GM23338 (cell line): Measurements from ENCODE around the gene RALGPS1. TPM values are rescaled to one million over a fixed set of nuclear protein-coding genes. Genes with fewer than 3 reads are reported as not detected.

Experiments
- ATAC-seq: fragments of 200-7000 bp; cut with Tn5 transposase; 3 replicates; pipeline ENCODE4 v1.9.1; 2020
- DNase-seq: peaks from one replicate; pipeline ENCODE4 v3.0.0-alpha.2; 2015; ENCODE audit warnings: low spot score
- H2AFZ ChIP-seq: fragments of 200-600 bp; sonication (generic); 2 replicates; pipeline ENCODE4 v1.8.0; 2016; ENCODE audit warnings: antibody characterized with exemption, mild to moderate bottlenecking, moderate library complexity
- H3F3A ChIP-seq: fragments of 200-600 bp; sonication (generic); replicated peaks from 2 replicates; pipeline ENCODE4 v1.8.0; 2017; ENCODE audit warnings: antibody characterized with exemption, mixed run types, low read depth
- H3K27ac ChIP-seq: fragments of 200-600 bp; sonication (generic); 2 replicates; pipeline ENCODE4 v1.6.1; 2016; ENCODE audit warnings: low read depth
- H3K27me3 ChIP-seq: fragments of 200-600 bp; sonication (generic); 2 replicates; pipeline ENCODE4 v1.8.0; 2016; ENCODE audit warnings: mild to moderate bottlenecking, mixed run types, moderate library complexity; ENCODE audit not compliant: insufficient read depth
- H3K36me3 ChIP-seq: fragments of 200-600 bp; sonication (generic); 2 replicates; pipeline ENCODE4 v1.8.0; 2016; ENCODE audit warnings: mild to moderate bottlenecking; ENCODE audit not compliant: insufficient read depth
- H3K4me1 ChIP-seq: fragments of 200-600 bp; sonication (generic); 2 replicates; pipeline ENCODE4 v1.8.0; 2016; ENCODE audit warnings: mild to moderate bottlenecking, moderate library complexity; ENCODE audit not compliant: insufficient read depth
- H3K4me2 ChIP-seq: fragments of 200-600 bp; sonication (generic); 2 replicates; pipeline ENCODE4 v1.7.1; 2017; ENCODE audit warnings: mixed run types
- H3K4me3 ChIP-seq: fragments of 200-600 bp; sonication (generic); 2 replicates; pipeline ENCODE4 v1.6.1; 2016; ENCODE audit warnings: mixed run types
- H3K79me2 ChIP-seq: fragments of 200-600 bp; sonication (generic); replicated peaks from 2 replicates; pipeline ENCODE4 v1.8.0; 2017; ENCODE audit warnings: mild to moderate bottlenecking; ENCODE audit not compliant: insufficient read depth
- H3K9me2 ChIP-seq: fragments of 200-600 bp; sonication (generic); 2 replicates; pipeline ENCODE4 v1.8.0; 2017; ENCODE audit not compliant: insufficient read depth
- H4K20me1 ChIP-seq: fragments of 200-600 bp; sonication (generic); replicated peaks from 2 replicates; pipeline ENCODE4 v1.8.0; 2017; ENCODE audit warnings: mild to moderate bottlenecking; ENCODE audit not compliant: insufficient read depth
- H3K27ac Mint-ChIP-seq: 2 replicates; pipeline ENCODE4 v1.8.0; 2020; ENCODE audit warnings: inconsistent platforms, mild to moderate bottlenecking, moderate library complexity, mixed read lengths
- H3K27me3 Mint-ChIP-seq: 3 replicates; pipeline ENCODE4 v1.8.0; 2022; ENCODE audit warnings: low read depth, mild to moderate bottlenecking, moderate library complexity, mixed read lengths, inconsistent platforms; ENCODE audit not compliant: insufficient read depth, poor library complexity
- H3K36me3 Mint-ChIP-seq: 3 replicates; pipeline ENCODE4 v1.8.0; 2021; ENCODE audit warnings: low read depth, mild to moderate bottlenecking, inconsistent platforms, moderate library complexity, mixed read lengths
- H3K4me1 Mint-ChIP-seq: 3 replicates; pipeline ENCODE4 v1.8.0; 2020; ENCODE audit warnings: mild to moderate bottlenecking, inconsistent platforms, mixed read lengths
- H3K4me3 Mint-ChIP-seq: 3 replicates; pipeline ENCODE4 v1.8.0; 2021; ENCODE audit warnings: moderate library complexity, mild to moderate bottlenecking, inconsistent platforms, mixed read lengths
- H3K9me3 Mint-ChIP-seq: 3 replicates; pipeline ENCODE4 v1.8.0; 2020; ENCODE audit warnings: moderate library complexity, mild to moderate bottlenecking, inconsistent platforms, mixed read lengths
- CREB1 ChIP-seq: fragments of 250-450 bp; sonication (Bioruptor Pico); IDR thresholded peaks from 2 replicates; pipeline ENCODE4 v1.5.0; 2020; ENCODE audit warnings: low read depth, mild to moderate bottlenecking, moderate library complexity
- EZH2 ChIP-seq: fragments of 200-600 bp; sonication (generic); IDR thresholded peaks from one replicate; pipeline ENCODE4 v1.8.0; 2017; ENCODE audit warnings: antibody characterized with exemption, mild to moderate bottlenecking, low read depth; ENCODE audit not compliant: unreplicated experiment
- EZH2phosphoT487 ChIP-seq: fragments of 200-600 bp; sonication (generic); IDR thresholded peaks from one replicate; pipeline ENCODE4 v1.8.1; 2018; ENCODE audit warnings: antibody characterized with exemption; ENCODE audit not compliant: unreplicated experiment
- JUNB ChIP-seq: IDR thresholded peaks from one replicate; pipeline ENCODE4 v1.6.1; 2016; ENCODE audit warnings: antibody characterized with exemption; ENCODE audit not compliant: unreplicated experiment
- NANOG ChIP-seq: IDR thresholded peaks from 2 replicates; pipeline ENCODE4 v1.6.1; 2016; ENCODE audit warnings: antibody characterized with exemption, borderline replicate concordance
- POLR2AphosphoS5 ChIP-seq: IDR thresholded peaks from 2 replicates; pipeline ENCODE4 v1.6.1; 2016; ENCODE audit warnings: antibody characterized with exemption, low read depth
- STAT1 ChIP-seq: IDR thresholded peaks from one replicate; pipeline ENCODE4 v1.6.1; 2016; ENCODE audit warnings: antibody characterized with exemption; ENCODE audit not compliant: unreplicated experiment
- ZNF114 ChIP-seq: fragments of 250-450 bp; sonication (Bioruptor Pico); IDR thresholded peaks from 2 replicates; pipeline ENCODE4 v1.5.0; 2020; ENCODE audit warnings: mild to moderate bottlenecking, moderate library complexity
- ZNF331 ChIP-seq: fragments of 250-450 bp; sonication (Bioruptor Pico); IDR thresholded peaks from 2 replicates; pipeline ENCODE4 v1.5.0; 2020; ENCODE audit warnings: low read depth, mild to moderate bottlenecking, moderate library complexity
- polyA plus RNA-seq: library from polyadenylated mRNA; unstranded; fragments of >200 nt; fragmentation: Nextera tagmentation; extraction: Ambion mirVana; gene quantifications from 2 replicates; pipeline ENCODE4 v1.2.1, GENCODE V29; 2016
- total RNA-seq: library from RNA; depleted of rRNA; stranded (reverse); fragments of >200 nt; shearing (Covaris generic); gene quantifications from 2 replicates; pipeline ENCODE4 v1.2.3, GENCODE V29; 2014
- TF ChIP-seq, protein P1 (sequence below): fragments of 250-450 bp; sonication (Bioruptor Pico); IDR thresholded peaks from 2 replicates; pipeline ENCODE4 v1.5.0; 2020; ENCODE audit warnings: mild to moderate bottlenecking, moderate library complexity
- TF ChIP-seq, protein P2 (sequence below): IDR thresholded peaks from 2 replicates; pipeline ENCODE4 v1.6.1; 2016; ENCODE audit warnings: antibody characterized with exemption
- TF ChIP-seq, protein P3 (sequence below), 2 experiments: fragments of 200-600 bp in 1 of 2; sonication (generic) in 1 of 2; conservative IDR thresholded peaks; 2 replicates each; pipeline versions ENCODE4 v1.5.1 to v1.6.1; 2016 to 2017; ENCODE audit warnings: antibody characterized with exemption in 2 of 2, low read depth in 2 of 2, mild to moderate bottlenecking in 2 of 2, moderate library complexity in 1 of 2
- TF ChIP-seq, protein P4 (sequence below): IDR thresholded peaks from one replicate; pipeline ENCODE4 v1.6.1; 2018; ENCODE audit warnings: antibody characterized with exemption; ENCODE audit not compliant: unreplicated experiment

The RALGPS1 gene
- total and polyA plus RNA-seq, 2 experiments from 2014 or later, result 18.2 to 57.1 TPM

DNA sequence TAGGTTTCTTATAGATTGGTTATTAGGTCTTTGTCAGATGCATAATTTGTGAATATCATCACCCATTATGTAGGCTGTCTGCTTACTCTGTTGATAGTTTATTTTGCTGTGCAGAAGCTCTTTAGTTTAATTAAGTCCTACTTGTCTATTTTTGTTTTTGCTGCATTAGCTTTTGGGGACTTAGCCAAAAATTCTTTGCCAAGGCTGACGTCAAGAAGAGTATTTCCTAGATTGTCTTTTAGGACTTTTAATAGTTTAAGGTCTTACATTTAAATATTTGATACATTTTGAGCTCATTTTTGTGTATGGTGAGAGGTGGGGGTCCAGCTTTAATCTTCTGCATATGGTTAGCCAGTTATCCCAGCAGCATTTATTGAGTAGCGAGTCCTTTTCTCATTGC, 232.7 kb downstream of the RALGPS1 start:
- peaks cover 9% of the 10 kb centered on the region for H3K4me1 ChIP-seq
- no peak for DNase-seq
- H3K36me3 ChIP-seq, result no peaks in the 10 kb centered on the region
- no peak for ATAC-seq
- H3K4me2 ChIP-seq, result no peak overlapping the region
- Mint-ChIP-seq H3K36me3 (no peaks in the 10 kb centered on the region), H3K9me3 (no peaks in the 10 kb centered on the region), H3K4me3 (no peak overlapping the region), H3K27ac (no peak overlapping the region), H3K4me1 (peaks cover 12% of the 10 kb centered on the region), H3K27me3 (no peaks in the 10 kb centered on the region)
- no peaks in the 10 kb centered on the region for H3F3A ChIP-seq
- H2AFZ ChIP-seq, result no peak overlapping the region
- 0 out of 2 replicates have a peak, but pooled peaks cover 3% of the 10 kb centered on the region for H3K9me2 ChIP-seq
- no peaks in the 10 kb centered on the region for H3K79me2 ChIP-seq
- H4K20me1 ChIP-seq, result 0 out of 2 replicates have a peak, but pooled peaks cover 4% of the 10 kb centered on the region
- no peak overlapping the region for H3K4me3 ChIP-seq
- no peak overlapping the region for H3K27ac ChIP-seq
- no peaks in the 10 kb centered on the region for H3K27me3 ChIP-seq
- TF ChIP-seq POLR2AphosphoS5, result no peak
- TF ChIP-seq EZH2, result no peak
- no peak for TF ChIP-seq STAT1
- TF ChIP-seq, protein P1, sequence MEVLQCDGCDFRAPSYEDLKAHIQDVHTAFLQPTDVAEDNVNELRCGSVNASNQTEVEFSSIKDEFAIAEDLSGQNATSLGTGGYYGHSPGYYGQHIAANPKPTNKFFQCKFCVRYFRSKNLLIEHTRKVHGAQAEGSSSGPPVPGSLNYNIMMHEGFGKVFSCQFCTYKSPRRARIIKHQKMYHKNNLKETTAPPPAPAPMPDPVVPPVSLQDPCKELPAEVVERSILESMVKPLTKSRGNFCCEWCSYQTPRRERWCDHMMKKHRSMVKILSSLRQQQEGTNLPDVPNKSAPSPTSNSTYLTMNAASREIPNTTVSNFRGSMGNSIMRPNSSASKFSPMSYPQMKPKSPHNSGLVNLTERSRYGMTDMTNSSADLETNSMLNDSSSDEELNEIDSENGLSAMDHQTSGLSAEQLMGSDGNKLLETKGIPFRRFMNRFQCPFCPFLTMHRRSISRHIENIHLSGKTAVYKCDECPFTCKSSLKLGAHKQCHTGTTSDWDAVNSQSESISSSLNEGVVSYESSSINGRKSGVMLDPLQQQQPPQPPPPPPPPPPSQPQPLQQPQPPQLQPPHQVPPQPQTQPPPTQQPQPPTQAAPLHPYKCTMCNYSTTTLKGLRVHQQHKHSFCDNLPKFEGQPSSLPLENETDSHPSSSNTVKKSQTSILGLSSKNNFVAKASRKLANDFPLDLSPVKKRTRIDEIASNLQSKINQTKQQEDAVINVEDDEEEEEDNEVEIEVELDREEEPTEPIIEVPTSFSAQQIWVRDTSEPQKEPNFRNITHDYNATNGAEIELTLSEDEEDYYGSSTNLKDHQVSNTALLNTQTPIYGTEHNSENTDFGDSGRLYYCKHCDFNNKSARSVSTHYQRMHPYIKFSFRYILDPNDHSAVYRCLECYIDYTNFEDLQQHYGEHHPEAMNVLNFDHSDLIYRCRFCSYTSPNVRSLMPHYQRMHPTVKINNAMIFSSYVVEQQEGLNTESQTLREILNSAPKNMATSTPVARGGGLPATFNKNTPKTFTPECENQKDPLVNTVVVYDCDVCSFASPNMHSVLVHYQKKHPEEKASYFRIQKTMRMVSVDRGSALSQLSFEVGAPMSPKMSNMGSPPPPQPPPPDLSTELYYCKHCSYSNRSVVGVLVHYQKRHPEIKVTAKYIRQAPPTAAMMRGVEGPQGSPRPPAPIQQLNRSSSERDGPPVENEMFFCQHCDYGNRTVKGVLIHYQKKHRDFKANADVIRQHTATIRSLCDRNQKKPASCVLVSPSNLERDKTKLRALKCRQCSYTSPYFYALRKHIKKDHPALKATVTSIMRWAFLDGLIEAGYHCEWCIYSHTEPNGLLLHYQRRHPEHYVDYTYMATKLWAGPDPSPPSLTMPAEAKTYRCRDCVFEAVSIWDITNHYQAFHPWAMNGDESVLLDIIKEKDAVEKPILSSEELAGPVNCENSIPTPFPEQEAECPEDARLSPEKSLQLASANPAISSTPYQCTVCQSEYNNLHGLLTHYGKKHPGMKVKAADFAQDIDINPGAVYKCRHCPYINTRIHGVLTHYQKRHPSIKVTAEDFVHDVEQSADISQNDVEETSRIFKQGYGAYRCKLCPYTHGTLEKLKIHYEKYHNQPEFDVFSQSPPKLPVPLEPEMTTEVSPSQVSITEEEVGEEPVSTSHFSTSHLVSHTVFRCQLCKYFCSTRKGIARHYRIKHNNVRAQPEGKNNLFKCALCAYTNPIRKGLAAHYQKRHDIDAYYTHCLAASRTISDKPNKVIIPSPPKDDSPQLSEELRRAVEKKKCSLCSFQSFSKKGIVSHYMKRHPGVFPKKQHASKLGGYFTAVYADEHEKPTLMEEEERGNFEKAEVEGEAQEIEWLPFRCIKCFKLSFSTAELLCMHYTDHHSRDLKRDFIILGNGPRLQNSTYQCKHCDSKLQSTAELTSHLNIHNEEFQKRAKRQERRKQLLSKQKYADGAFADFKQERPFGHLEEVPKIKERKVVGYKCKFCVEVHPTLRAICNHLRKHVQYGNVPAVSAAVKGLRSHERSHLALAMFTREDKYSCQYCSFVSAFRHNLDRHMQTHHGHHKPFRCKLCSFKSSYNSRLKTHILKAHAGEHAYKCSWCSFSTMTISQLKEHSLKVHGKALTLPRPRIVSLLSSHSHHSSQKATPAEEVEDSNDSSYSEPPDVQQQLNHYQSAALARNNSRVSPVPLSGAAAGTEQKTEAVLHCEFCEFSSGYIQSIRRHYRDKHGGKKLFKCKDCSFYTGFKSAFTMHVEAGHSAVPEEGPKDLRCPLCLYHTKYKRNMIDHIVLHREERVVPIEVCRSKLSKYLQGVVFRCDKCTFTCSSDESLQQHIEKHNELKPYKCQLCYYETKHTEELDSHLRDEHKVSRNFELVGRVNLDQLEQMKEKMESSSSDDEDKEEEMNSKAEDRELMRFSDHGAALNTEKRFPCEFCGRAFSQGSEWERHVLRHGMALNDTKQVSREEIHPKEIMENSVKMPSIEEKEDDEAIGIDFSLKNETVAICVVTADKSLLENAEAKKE (CRISPR knock-in tag), result no peak
- TF ChIP-seq ZNF114 (CRISPR knock-in tag), result no peak
- TF ChIP-seq EZH2phosphoT487, result no peak
- TF ChIP-seq, protein P2, sequence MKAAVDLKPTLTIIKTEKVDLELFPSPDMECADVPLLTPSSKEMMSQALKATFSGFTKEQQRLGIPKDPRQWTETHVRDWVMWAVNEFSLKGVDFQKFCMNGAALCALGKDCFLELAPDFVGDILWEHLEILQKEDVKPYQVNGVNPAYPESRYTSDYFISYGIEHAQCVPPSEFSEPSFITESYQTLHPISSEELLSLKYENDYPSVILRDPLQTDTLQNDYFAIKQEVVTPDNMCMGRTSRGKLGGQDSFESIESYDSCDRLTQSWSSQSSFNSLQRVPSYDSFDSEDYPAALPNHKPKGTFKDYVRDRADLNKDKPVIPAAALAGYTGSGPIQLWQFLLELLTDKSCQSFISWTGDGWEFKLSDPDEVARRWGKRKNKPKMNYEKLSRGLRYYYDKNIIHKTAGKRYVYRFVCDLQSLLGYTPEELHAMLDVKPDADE, result no peak
- TF ChIP-seq JUNB, result no peak
- TF ChIP-seq, protein P3, sequence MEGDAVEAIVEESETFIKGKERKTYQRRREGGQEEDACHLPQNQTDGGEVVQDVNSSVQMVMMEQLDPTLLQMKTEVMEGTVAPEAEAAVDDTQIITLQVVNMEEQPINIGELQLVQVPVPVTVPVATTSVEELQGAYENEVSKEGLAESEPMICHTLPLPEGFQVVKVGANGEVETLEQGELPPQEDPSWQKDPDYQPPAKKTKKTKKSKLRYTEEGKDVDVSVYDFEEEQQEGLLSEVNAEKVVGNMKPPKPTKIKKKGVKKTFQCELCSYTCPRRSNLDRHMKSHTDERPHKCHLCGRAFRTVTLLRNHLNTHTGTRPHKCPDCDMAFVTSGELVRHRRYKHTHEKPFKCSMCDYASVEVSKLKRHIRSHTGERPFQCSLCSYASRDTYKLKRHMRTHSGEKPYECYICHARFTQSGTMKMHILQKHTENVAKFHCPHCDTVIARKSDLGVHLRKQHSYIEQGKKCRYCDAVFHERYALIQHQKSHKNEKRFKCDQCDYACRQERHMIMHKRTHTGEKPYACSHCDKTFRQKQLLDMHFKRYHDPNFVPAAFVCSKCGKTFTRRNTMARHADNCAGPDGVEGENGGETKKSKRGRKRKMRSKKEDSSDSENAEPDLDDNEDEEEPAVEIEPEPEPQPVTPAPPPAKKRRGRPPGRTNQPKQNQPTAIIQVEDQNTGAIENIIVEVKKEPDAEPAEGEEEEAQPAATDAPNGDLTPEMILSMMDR (conservative IDR thresholded peaks at IDR 0.05; ENCODE audit: low read depth in 2 of 2), result no peak
- TF ChIP-seq, protein P4, sequence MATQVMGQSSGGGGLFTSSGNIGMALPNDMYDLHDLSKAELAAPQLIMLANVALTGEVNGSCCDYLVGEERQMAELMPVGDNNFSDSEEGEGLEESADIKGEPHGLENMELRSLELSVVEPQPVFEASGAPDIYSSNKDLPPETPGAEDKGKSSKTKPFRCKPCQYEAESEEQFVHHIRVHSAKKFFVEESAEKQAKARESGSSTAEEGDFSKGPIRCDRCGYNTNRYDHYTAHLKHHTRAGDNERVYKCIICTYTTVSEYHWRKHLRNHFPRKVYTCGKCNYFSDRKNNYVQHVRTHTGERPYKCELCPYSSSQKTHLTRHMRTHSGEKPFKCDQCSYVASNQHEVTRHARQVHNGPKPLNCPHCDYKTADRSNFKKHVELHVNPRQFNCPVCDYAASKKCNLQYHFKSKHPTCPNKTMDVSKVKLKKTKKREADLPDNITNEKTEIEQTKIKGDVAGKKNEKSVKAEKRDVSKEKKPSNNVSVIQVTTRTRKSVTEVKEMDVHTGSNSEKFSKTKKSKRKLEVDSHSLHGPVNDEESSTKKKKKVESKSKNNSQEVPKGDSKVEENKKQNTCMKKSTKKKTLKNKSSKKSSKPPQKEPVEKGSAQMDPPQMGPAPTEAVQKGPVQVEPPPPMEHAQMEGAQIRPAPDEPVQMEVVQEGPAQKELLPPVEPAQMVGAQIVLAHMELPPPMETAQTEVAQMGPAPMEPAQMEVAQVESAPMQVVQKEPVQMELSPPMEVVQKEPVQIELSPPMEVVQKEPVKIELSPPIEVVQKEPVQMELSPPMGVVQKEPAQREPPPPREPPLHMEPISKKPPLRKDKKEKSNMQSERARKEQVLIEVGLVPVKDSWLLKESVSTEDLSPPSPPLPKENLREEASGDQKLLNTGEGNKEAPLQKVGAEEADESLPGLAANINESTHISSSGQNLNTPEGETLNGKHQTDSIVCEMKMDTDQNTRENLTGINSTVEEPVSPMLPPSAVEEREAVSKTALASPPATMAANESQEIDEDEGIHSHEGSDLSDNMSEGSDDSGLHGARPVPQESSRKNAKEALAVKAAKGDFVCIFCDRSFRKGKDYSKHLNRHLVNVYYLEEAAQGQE, result no peak
- no peak for TF ChIP-seq CREB1 (CRISPR knock-in tag)
- no peak for TF ChIP-seq ZNF331 (CRISPR knock-in tag)
- no peak for TF ChIP-seq NANOG
